ENCODE measurements around the gene TECPR1.

GRCh38 chr7:98248156-98248555, 3.9 kb downstream of the TECPR1 start:
- TF ChIP-seq EZH2 (IDR thresholded peaks at IDR 0.05; ENCODE audit: borderline replicate concordance, low read length) (no peak), CTCF (IDR thresholded peaks at IDR 0.05; ENCODE audit: low read length) (no peak)
